OCI-LY1 (cell line): ENCODE results near the gene PPM1F.

Source experiments
- H2AFZ ChIP-seq: fragments of 200-600 bp; sonication (generic), shearing (Covaris generic); 2 replicates; pipeline ENCODE4 v1.6.0; 2014; ENCODE audit warnings: antibody characterized with exemption, mild to moderate bottlenecking, low read length
- H3F3A ChIP-seq: fragments of 200-600 bp; sonication (generic), shearing (Covaris generic); 2 replicates; pipeline ENCODE4 v1.6.0; 2014; ENCODE audit warnings: mild to moderate bottlenecking, antibody characterized with exemption, low read length, moderate library complexity; ENCODE audit not compliant: insufficient read depth
- H3K27ac ChIP-seq: fragments of 200-600 bp; sonication (generic); 2 replicates; pipeline ENCODE4 v1.5.1; 2014; ENCODE audit warnings: low read length, mixed run types, mild to moderate bottlenecking, low read depth; ENCODE audit not compliant: poor library complexity, severe bottlenecking
- H3K27me3 ChIP-seq: fragments of 200-600 bp; sonication (generic); 2 replicates; pipeline ENCODE4 v1.6.0; 2014; ENCODE audit warnings: antibody characterized with exemption, mild to moderate bottlenecking, low read length, moderate library complexity; ENCODE audit not compliant: insufficient read depth
- H3K36me3 ChIP-seq: fragments of 200-600 bp; sonication (generic); 2 replicates; pipeline ENCODE4 v1.6.1; 2014; ENCODE audit warnings: mild to moderate bottlenecking, antibody characterized with exemption, low read length, moderate library complexity, mixed read lengths; ENCODE audit not compliant: insufficient read depth
- H3K4me1 ChIP-seq: fragments of 200-600 bp; sonication (generic); 2 replicates; pipeline ENCODE4 v1.5.1; 2014; ENCODE audit warnings: mild to moderate bottlenecking, low read length, moderate library complexity; ENCODE audit not compliant: insufficient read depth, severe bottlenecking
- H3K4me2 ChIP-seq: fragments of 200-600 bp; sonication (generic), shearing (Covaris generic); 2 replicates; pipeline ENCODE4 v1.6.1; 2014; ENCODE audit warnings: low read length
- H3K4me3 ChIP-seq: fragments of 200-600 bp; sonication (generic); 2 replicates; pipeline ENCODE4 v1.5.1; 2014; ENCODE audit warnings: low read length, low read depth, mild to moderate bottlenecking, mixed read lengths; ENCODE audit not compliant: poor library complexity, severe bottlenecking
- H3K79me2 ChIP-seq: fragments of 200-600 bp; shearing (Covaris generic); 2 replicates; pipeline ENCODE4 v1.6.1; 2016; ENCODE audit warnings: mixed run types, low read length, mixed read lengths; ENCODE audit not compliant: insufficient read depth
- H3K9ac ChIP-seq: fragments of 200-600 bp; sonication (generic), shearing (Covaris generic); 2 replicates; pipeline ENCODE4 v1.6.1; 2014; ENCODE audit warnings: mild to moderate bottlenecking, low read length, mixed read lengths
- H3K9me2 ChIP-seq: fragments of 200-600 bp; sonication (generic), shearing (Covaris generic); 2 replicates; pipeline ENCODE4 v1.6.1; 2014; ENCODE audit warnings: low read depth, mild to moderate bottlenecking, low read length, mixed read lengths
- H3K9me3 ChIP-seq: fragments of 200-600 bp; shearing (Covaris generic); 2 replicates; pipeline ENCODE4 v1.6.1; 2014; ENCODE audit warnings: low read length, mixed read lengths
- H4K20me1 ChIP-seq: fragments of 200-600 bp; sonication (generic), shearing (Covaris generic); 2 replicates; pipeline ENCODE4 v1.6.0; 2016; ENCODE audit warnings: mild to moderate bottlenecking, low read length; ENCODE audit not compliant: insufficient read depth
- EZH2 ChIP-seq: fragments of 200-600 bp; sonication (generic), shearing (Covaris generic); IDR thresholded peaks from 2 replicates; pipeline ENCODE4 v1.8.0; 2017; ENCODE audit warnings: borderline replicate concordance, mixed run types, mild to moderate bottlenecking, antibody characterized with exemption, low read length, moderate library complexity, mixed read lengths
- TF ChIP-seq, protein P1 (sequence below): fragments of 200-600 bp; sonication (generic), shearing (Covaris generic); IDR thresholded peaks from 2 replicates; pipeline ENCODE4 v1.5.1; 2017; ENCODE audit warnings: mild to moderate bottlenecking, antibody characterized with exemption, low read length, moderate library complexity, mixed read lengths

Gene PPM1F

GRCh38 chr22:21963790-21964211, 11.2 kb upstream of the PPM1F start:
- Histone ChIP-seq H3K9me2 (no peaks in the 10 kb centered on the region), H3K4me2 (no peak overlapping the region), H4K20me1 (no peaks in the 10 kb centered on the region), H3K9me3 (no peaks in the 10 kb centered on the region), H2AFZ (no peak overlapping the region), H3K36me3 (peaks cover 96% of the 10 kb centered on the region), H3K4me1 (no peaks in the 10 kb centered on the region), H3K9ac (no peak overlapping the region), H3K27me3 (no peaks in the 10 kb centered on the region), H3F3A (no peaks in the 10 kb centered on the region), H3K27ac (no peak overlapping the region), H3K79me2 (no peaks in the 10 kb centered on the region), H3K4me3 (no peak overlapping the region)
- no peak for TF ChIP-seq EZH2
- TF ChIP-seq, protein P1, sequence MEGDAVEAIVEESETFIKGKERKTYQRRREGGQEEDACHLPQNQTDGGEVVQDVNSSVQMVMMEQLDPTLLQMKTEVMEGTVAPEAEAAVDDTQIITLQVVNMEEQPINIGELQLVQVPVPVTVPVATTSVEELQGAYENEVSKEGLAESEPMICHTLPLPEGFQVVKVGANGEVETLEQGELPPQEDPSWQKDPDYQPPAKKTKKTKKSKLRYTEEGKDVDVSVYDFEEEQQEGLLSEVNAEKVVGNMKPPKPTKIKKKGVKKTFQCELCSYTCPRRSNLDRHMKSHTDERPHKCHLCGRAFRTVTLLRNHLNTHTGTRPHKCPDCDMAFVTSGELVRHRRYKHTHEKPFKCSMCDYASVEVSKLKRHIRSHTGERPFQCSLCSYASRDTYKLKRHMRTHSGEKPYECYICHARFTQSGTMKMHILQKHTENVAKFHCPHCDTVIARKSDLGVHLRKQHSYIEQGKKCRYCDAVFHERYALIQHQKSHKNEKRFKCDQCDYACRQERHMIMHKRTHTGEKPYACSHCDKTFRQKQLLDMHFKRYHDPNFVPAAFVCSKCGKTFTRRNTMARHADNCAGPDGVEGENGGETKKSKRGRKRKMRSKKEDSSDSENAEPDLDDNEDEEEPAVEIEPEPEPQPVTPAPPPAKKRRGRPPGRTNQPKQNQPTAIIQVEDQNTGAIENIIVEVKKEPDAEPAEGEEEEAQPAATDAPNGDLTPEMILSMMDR, result no peak

DNA sequence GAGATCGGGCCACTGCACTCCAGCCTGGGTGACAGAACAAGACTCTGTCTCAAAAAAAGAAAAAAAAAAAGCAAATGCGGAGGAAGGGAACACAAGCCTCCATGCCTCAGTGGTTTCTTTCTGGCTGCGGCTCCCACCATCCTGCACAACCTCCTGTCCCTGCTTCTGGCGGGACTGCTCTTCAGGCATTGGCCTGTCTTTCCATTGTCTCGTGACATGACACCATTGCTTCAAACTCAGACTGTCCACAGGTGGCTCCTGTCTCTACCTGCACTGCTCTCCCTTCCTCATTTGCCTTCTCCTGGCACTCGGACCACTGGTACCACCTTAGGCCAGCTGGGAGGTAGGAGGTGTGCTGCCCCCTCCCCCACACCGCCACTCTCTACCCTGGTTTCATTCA, 10.6 kb upstream of the PPM1F start:
- TF ChIP-seq, protein P1, result no peak
- no peak for TF ChIP-seq EZH2
- H3K4me3 ChIP-seq, result no peak overlapping the region
- no peaks in the 10 kb centered on the region for H3F3A ChIP-seq
- H2AFZ ChIP-seq, result no peak overlapping the region
- H4K20me1 ChIP-seq, result no peaks in the 10 kb centered on the region
- H3K9me3 ChIP-seq, result no peaks in the 10 kb centered on the region
- no peaks in the 10 kb centered on the region for H3K79me2 ChIP-seq
- H3K9ac ChIP-seq, result no peak overlapping the region
- H3K27me3 ChIP-seq, result no peaks in the 10 kb centered on the region
- no peak overlapping the region for H3K4me2 ChIP-seq
- H3K36me3 ChIP-seq, result peaks cover 95% of the 10 kb centered on the region
- H3K9me2 ChIP-seq, result no peaks in the 10 kb centered on the region
- no peaks in the 10 kb centered on the region for H3K4me1 ChIP-seq
- H3K27ac ChIP-seq, result no peak overlapping the region

DNA sequence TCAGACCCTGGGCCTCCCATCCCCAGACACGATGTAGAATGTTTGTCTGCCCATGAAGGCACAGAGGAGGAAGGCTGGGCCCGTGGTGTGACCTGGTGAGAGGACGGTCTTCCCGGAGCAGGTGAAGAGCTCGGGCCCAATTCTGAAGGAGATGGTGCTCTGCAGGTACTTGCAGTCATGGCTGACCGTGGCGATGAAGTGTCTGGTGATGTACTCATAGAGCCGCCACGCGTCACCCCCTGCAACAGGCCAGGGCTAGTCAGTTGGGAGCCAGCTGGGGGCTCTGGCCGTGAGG, 10.0 kb upstream of the PPM1F start:
- Histone ChIP-seq H3K9me2 (no peaks in the 10 kb centered on the region), H3K4me3 (no peak overlapping the region), H4K20me1 (no peaks in the 10 kb centered on the region), H3K9ac (no peak overlapping the region), H3K27me3 (no peaks in the 10 kb centered on the region), H3K4me1 (no peaks in the 10 kb centered on the region), H3K79me2 (no peaks in the 10 kb centered on the region), H3F3A (no peaks in the 10 kb centered on the region), H3K4me2 (no peak overlapping the region), H2AFZ (no peak overlapping the region), H3K36me3 (peaks cover 90% of the 10 kb centered on the region), H3K9me3 (no peaks in the 10 kb centered on the region), H3K27ac (no peak overlapping the region)
- no peak for TF ChIP-seq EZH2
- TF ChIP-seq, protein P1, result no peak
